SK-N-SH treated with all-trans-retinoic acid at 6 μM for 48 hours (cell line): ENCODE results near the gene SF3B6.

Experiments used
- ATAC-seq: fragments of 200-7000 bp; cut with Tn5 transposase; 3 replicates; pipeline ENCODE4 v1.9.1; 2020; ENCODE audit warnings: mild to moderate bottlenecking, moderate library complexity
- ARNTL ChIP-seq: fragments of 450-650 bp; formaldehyde crosslinking; IDR thresholded peaks from 2 replicates; pipeline ENCODE4 v1.5.0; 2020; ENCODE audit warnings: low read depth, mild to moderate bottlenecking, moderate library complexity, borderline replicate concordance
- BACH2 ChIP-seq: fragments of 250-450 bp; sonication (Bioruptor Pico); IDR thresholded peaks from 2 replicates; pipeline ENCODE4 v1.9.0; 2021; ENCODE audit warnings: mild to moderate bottlenecking, borderline replicate concordance
- CREB5 ChIP-seq: fragments of 250-450 bp; sonication (Bioruptor Pico); IDR thresholded peaks from 2 replicates; pipeline ENCODE4 v1.5.1; 2020; ENCODE audit warnings: low read depth, mild to moderate bottlenecking, moderate library complexity
- CSDC2 ChIP-seq: fragments of 250-450 bp; sonication (Bioruptor Pico); IDR thresholded peaks from 2 replicates; pipeline ENCODE4 v1.5.0; 2020; ENCODE audit warnings: mild to moderate bottlenecking, moderate library complexity
- CSRNP3 ChIP-seq: fragments of 250-450 bp; sonication (Bioruptor Pico); IDR thresholded peaks from 2 replicates; pipeline ENCODE4 v1.5.1; 2021; ENCODE audit warnings: mild to moderate bottlenecking, moderate library complexity
- ESRRG ChIP-seq: fragments of 250-450 bp; sonication (Bioruptor Pico); IDR thresholded peaks from 2 replicates; pipeline ENCODE4 v1.6.1; 2021; ENCODE audit warnings: mild to moderate bottlenecking
- GLIS3 ChIP-seq: fragments of 250-450 bp; sonication (Bioruptor Pico); IDR thresholded peaks from 2 replicates; pipeline ENCODE4 v1.5.0; 2020; ENCODE audit warnings: mild to moderate bottlenecking, moderate library complexity
- ISL1 ChIP-seq: fragments of 250-450 bp; sonication (Bioruptor Pico); IDR thresholded peaks from 2 replicates; pipeline ENCODE4 v2.1.2; 2022; ENCODE audit warnings: mild to moderate bottlenecking, moderate library complexity
- OSR1 ChIP-seq: fragments of 250-450 bp; sonication (Bioruptor Pico); IDR thresholded peaks from 2 replicates; pipeline ENCODE4 v1.8.0; 2022; ENCODE audit warnings: moderate library complexity, mild to moderate bottlenecking, inconsistent platforms
- PATZ1 ChIP-seq: fragments of 250-450 bp; sonication (Bioruptor Pico); IDR thresholded peaks from 2 replicates; pipeline ENCODE4 v1.8.0; 2020; ENCODE audit warnings: mild to moderate bottlenecking, moderate library complexity, borderline replicate concordance
- POU6F1 ChIP-seq: fragments of 250-450 bp; sonication (Bioruptor Pico); IDR thresholded peaks from 2 replicates; pipeline ENCODE4 v1.8.0; 2021; ENCODE audit warnings: low read depth, mild to moderate bottlenecking, moderate library complexity, borderline replicate concordance
- PPARA ChIP-seq: fragments of 250-450 bp; sonication (Bioruptor Pico); IDR thresholded peaks from 2 replicates; pipeline ENCODE4 v1.5.0; 2020; ENCODE audit warnings: mild to moderate bottlenecking, borderline replicate concordance
- RARB ChIP-seq: fragments of 250-450 bp; sonication (Bioruptor Pico); IDR thresholded peaks from 2 replicates; pipeline ENCODE4 v1.8.0; 2021; ENCODE audit warnings: mild to moderate bottlenecking, moderate library complexity
- SNAI2 ChIP-seq: fragments of 250-450 bp; sonication (Bioruptor Pico); IDR thresholded peaks from 2 replicates; pipeline ENCODE4 v1.5.0; 2020; ENCODE audit warnings: mild to moderate bottlenecking, moderate library complexity
- TCF4 ChIP-seq: fragments of 250-450 bp; sonication (Bioruptor Pico); IDR thresholded peaks from 2 replicates; pipeline ENCODE4 v1.8.0; 2021; ENCODE audit warnings: mild to moderate bottlenecking, moderate library complexity, borderline replicate concordance
- TOX ChIP-seq: fragments of 250-450 bp; sonication (Bioruptor Pico); IDR thresholded peaks from 2 replicates; pipeline ENCODE4 v1.8.0; 2021; ENCODE audit warnings: mild to moderate bottlenecking, moderate library complexity, borderline replicate concordance
- ZC3H10 ChIP-seq: fragments of 250-450 bp; sonication (Bioruptor Pico); IDR thresholded peaks from 2 replicates; pipeline ENCODE4 v1.5.1; 2021; ENCODE audit warnings: mild to moderate bottlenecking, moderate library complexity
- ZFP3 ChIP-seq: fragments of 250-450 bp; sonication (Bioruptor Pico); IDR thresholded peaks from 2 replicates; pipeline ENCODE4 v1.5.0; 2020; ENCODE audit warnings: mild to moderate bottlenecking, moderate library complexity
- ZFP30 ChIP-seq: fragments of 450-650 bp; formaldehyde crosslinking; IDR thresholded peaks from 2 replicates; pipeline ENCODE4 v1.5.0; 2022; ENCODE audit warnings: mild to moderate bottlenecking, moderate library complexity
- ZNF565 ChIP-seq: fragments of 450-650 bp; formaldehyde crosslinking; conservative IDR thresholded peaks from 2 replicates; pipeline ENCODE4 v1.5.0; 2020; ENCODE audit warnings: low read depth, mild to moderate bottlenecking, moderate library complexity
- ZNF70 ChIP-seq: fragments of 450-650 bp; formaldehyde crosslinking; IDR thresholded peaks from 2 replicates; pipeline ENCODE4 v1.5.0; 2020; ENCODE audit warnings: mild to moderate bottlenecking, moderate library complexity
- ZNF8 ChIP-seq: fragments of 450-650 bp; formaldehyde crosslinking; IDR thresholded peaks from 2 replicates; pipeline ENCODE4 v1.5.0; 2020; ENCODE audit warnings: mild to moderate bottlenecking, moderate library complexity

SF3B6 gene

GRCh38 chr2:24080701-24081100, 4.6 kb upstream of the SF3B6 start:
- TF ChIP-seq CREB5 (CRISPR knock-in tag) (no peak), ZFP3 (CRISPR knock-in tag) (no peak), CSDC2 (CRISPR knock-in tag) (no peak), ESRRG (no peak), CSRNP3 (CRISPR knock-in tag) (no peak), ZFP30 (CRISPR knock-in tag) (no peak), BACH2 (CRISPR knock-in tag) (no peak), ZNF565 (CRISPR knock-in tag) (no peak), TCF4 (CRISPR knock-in tag) (no peak)
- no peak for ATAC-seq

GRCh38 chr2:24077879-24078278, 1.8 kb upstream of the SF3B6 start:
- no peak for TF ChIP-seq ISL1
- no peak for TF ChIP-seq PATZ1 (CRISPR knock-in tag)
- no peak for TF ChIP-seq TCF4 (CRISPR knock-in tag)
- TF ChIP-seq CREB5 (CRISPR knock-in tag) = no peak
- no peak for TF ChIP-seq ZNF565 (CRISPR knock-in tag)
- no peak for TF ChIP-seq ZNF8 (CRISPR knock-in tag)
- no peak for TF ChIP-seq ESRRG
- TF ChIP-seq GLIS3 (CRISPR knock-in tag) = no peak
- no peak for TF ChIP-seq RARB (CRISPR knock-in tag)
- no peak for TF ChIP-seq ARNTL (CRISPR knock-in tag)
- no peak for TF ChIP-seq ZC3H10
- TF ChIP-seq OSR1 = no peak
- TF ChIP-seq TOX (CRISPR knock-in tag) = no peak
- no peak for TF ChIP-seq POU6F1
- no peak for TF ChIP-seq PPARA
- TF ChIP-seq CSRNP3 (CRISPR knock-in tag) = no peak
- no peak for TF ChIP-seq SNAI2
- no peak for TF ChIP-seq CSDC2 (CRISPR knock-in tag)
- no peak for TF ChIP-seq ZNF70 (CRISPR knock-in tag)
- ATAC-seq = no peak

GRCh38 chr2:24077535-24077877, 1.4 kb upstream of the SF3B6 start:
- ATAC-seq = no peak
- TF ChIP-seq ZFP30 (CRISPR knock-in tag) = no peak
- no peak for TF ChIP-seq ESRRG
- TF ChIP-seq PATZ1 (CRISPR knock-in tag) = no peak
- TF ChIP-seq ZNF8 (CRISPR knock-in tag) = no peak
- no peak for TF ChIP-seq ARNTL (CRISPR knock-in tag)
- TF ChIP-seq OSR1 = no peak
- TF ChIP-seq CSRNP3 (CRISPR knock-in tag) = no peak
- TF ChIP-seq SNAI2 = 0 out of 2 replicates have a peak, but pooled peaks have one; percentile 3
